Parathyroid adenoma (tissue), 2 donors: Measurements from ENCODE around the gene WWOX.
A peak's percentile ranks its signal among the peaks of the same experiment; 100 is the strongest.

ENCODE experiments used
- H2AFZ ChIP-seq: fragments of 300-600 bp; sonication (generic); one replicate; pipeline ENCODE4 v1.7.0; 2017; ENCODE audit warnings: antibody characterized with exemption, mild to moderate bottlenecking
- H3K27ac ChIP-seq: fragments of 300-600 bp; sonication (generic); one replicate; pipeline ENCODE4 v1.7.0; 2017
- H3K27me3 ChIP-seq: fragments of 300-600 bp; sonication (generic); one replicate; pipeline ENCODE4 v1.7.0; 2017; ENCODE audit warnings: low read length; ENCODE audit not compliant: control insufficient read depth, insufficient read depth
- H3K36me3 ChIP-seq: fragments of 300-600 bp; sonication (generic); one replicate; pipeline ENCODE4 v1.7.0; 2017; ENCODE audit warnings: low read length; ENCODE audit not compliant: control insufficient read depth, insufficient read depth
- H3K4me1 ChIP-seq: fragments of 300-600 bp; sonication (generic); one replicate; pipeline ENCODE4 v1.7.0; 2017; ENCODE audit warnings: control low read depth
- H3K4me2 ChIP-seq: fragments of 300-600 bp; sonication (generic); one replicate; pipeline ENCODE4 v1.7.0; 2017; ENCODE audit warnings: low read length
- H3K4me3 ChIP-seq: fragments of 300-600 bp; sonication (generic); one replicate; pipeline ENCODE4 v1.7.0; 2017; ENCODE audit warnings: low read depth, low read length
- H3K79me2 ChIP-seq: fragments of 300-600 bp; sonication (generic); one replicate; pipeline ENCODE4 v1.7.0; 2017; ENCODE audit warnings: control low read depth
- H3K9ac ChIP-seq: fragments of 300-600 bp; sonication (generic); one replicate; pipeline ENCODE4 v1.7.0; 2017; ENCODE audit warnings: mild to moderate bottlenecking
- H3K9me3 ChIP-seq: fragments of 300-600 bp; sonication (generic); one replicate; pipeline ENCODE4 v1.7.0; 2017; ENCODE audit warnings: low read length; ENCODE audit not compliant: control insufficient read depth
- TF ChIP-seq, protein P1 (sequence below): fragments of 300-600 bp; sonication (generic); IDR thresholded peaks from one replicate; pipeline ENCODE4 v1.7.0; 2017; ENCODE audit warnings: antibody characterized with exemption, mild to moderate bottlenecking
- donor health status: primary hyperparathyroidism.

The WWOX gene

DNA sequence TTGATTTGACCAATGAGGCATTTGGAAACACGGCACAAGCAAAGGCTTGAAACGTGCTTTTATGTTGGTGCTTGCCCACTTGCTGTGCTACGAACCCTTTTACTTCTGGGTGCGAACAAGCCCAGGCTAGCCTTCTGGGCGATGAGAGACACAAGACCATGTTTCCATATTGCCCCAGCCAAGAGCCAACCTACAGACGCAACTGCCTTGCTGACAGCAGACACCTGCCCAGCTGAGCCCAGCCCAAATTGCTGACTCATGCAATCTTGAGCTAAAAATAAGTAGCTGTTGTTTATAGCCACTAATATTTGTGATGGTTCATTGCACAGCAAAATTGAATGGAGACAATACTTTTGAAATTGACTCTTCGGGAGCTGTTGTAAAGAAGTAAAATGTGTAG, 464.5 kb downstream of the WWOX start:
- Histone ChIP-seq H3K9ac (no peak overlapping the region), H3K79me2 (no peaks in the 10 kb centered on the region), H3K9me3 (no peaks in the 10 kb centered on the region), H3K27me3 (no peaks in the 10 kb centered on the region), H3K27ac (peak overlapping the region; percentile 56), H3K4me3 (no peak overlapping the region), H3K4me1 (peaks cover 12% of the 10 kb centered on the region), H3K4me2 (peak overlapping the region; percentile 7), H2AFZ (peak overlapping the region; percentile 50), H3K36me3 (no peaks in the 10 kb centered on the region)
- TF ChIP-seq, protein P1, sequence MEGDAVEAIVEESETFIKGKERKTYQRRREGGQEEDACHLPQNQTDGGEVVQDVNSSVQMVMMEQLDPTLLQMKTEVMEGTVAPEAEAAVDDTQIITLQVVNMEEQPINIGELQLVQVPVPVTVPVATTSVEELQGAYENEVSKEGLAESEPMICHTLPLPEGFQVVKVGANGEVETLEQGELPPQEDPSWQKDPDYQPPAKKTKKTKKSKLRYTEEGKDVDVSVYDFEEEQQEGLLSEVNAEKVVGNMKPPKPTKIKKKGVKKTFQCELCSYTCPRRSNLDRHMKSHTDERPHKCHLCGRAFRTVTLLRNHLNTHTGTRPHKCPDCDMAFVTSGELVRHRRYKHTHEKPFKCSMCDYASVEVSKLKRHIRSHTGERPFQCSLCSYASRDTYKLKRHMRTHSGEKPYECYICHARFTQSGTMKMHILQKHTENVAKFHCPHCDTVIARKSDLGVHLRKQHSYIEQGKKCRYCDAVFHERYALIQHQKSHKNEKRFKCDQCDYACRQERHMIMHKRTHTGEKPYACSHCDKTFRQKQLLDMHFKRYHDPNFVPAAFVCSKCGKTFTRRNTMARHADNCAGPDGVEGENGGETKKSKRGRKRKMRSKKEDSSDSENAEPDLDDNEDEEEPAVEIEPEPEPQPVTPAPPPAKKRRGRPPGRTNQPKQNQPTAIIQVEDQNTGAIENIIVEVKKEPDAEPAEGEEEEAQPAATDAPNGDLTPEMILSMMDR, result no peak

DNA sequence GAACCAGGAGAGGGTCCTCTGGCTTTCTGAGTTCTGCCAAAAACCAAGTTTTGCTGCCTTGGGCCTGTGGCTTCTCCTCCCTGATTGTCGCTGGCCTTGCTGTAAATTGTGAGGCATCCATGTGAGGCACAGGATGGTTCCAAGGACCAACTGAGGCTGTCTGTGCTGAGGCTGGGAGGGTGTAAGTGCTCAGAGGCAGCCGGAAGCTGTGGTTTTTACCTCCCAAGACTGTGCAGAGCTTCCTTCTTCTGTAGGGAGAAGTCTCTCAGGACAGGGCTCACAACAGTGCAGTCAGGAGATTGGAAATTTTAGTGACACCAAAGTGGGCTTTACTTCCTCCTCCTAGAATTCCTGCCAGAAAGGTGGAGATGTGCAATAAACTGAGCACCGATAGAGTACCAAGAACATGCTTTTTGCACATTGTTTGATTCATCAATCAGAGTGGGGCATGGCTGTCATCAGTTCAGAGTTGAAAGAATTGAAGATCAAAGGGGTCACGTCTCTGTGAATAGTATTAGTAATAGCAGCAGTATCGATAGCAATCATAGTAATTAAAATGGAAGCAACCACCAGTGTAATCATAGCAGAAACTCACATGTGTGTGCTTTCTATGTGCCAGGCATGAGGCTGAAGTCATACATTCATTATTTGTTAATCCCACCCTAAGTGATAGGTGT, 467.1 kb downstream of the WWOX start:
- TF ChIP-seq, protein P1, result no peak

DNA sequence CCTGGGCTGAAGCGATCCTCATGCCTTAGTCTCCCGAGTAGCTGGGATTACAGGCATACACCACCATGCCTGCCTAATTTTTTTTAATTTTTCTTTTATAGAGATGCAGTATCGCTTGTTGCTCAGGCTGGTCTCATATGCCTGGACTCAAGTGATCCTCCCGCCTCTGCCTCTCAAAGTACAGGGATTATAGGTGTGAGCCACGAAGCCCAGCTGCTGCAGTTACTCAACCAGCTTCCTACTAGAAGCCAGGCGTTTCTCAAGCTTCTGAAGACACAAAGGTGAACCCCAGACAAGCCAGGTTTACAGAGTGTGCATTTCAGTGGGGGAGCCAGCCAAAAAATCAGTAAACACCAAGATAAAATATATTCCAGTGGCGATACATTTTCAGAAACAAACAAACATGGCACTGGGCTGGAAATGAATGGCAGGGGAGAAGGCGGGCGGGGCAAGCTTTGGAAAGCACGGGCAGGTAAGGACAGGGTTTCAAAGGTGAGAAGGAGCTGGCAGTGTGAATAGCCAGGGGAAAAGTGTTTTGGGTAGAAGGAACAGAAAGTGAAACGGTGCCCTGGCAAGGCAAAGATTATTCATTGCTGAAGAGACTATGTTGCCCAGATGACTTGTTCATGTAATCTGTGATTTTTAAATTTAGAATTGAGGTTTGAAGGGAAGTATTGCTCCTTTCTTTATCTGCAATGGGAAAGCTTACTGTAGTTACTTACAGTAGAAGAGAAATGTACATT, 471.1 kb downstream of the WWOX start:
- Histone ChIP-seq H3K27me3 (no peaks in the 10 kb centered on the region), H3K4me1 (no peaks in the 10 kb centered on the region), H3K27ac (no peak overlapping the region), H2AFZ (no peak overlapping the region), H3K9me3 (no peaks in the 10 kb centered on the region), H3K36me3 (no peaks in the 10 kb centered on the region), H3K9ac (no peak overlapping the region), H3K4me3 (no peak overlapping the region), H3K4me2 (no peak overlapping the region), H3K79me2 (no peaks in the 10 kb centered on the region)
- TF ChIP-seq, protein P1, result no peak

More for the DNA sequence above, 467.1 kb downstream of the WWOX start:
- Histone ChIP-seq H3K4me2 (no peak overlapping the region), H3K9me3 (no peaks in the 10 kb centered on the region), H3K4me3 (no peak overlapping the region), H3K27me3 (no peaks in the 10 kb centered on the region), H3K79me2 (no peaks in the 10 kb centered on the region), H2AFZ (no peak overlapping the region), H3K36me3 (no peaks in the 10 kb centered on the region), H3K27ac (no peak overlapping the region), H3K4me1 (peaks cover 12% of the 10 kb centered on the region), H3K9ac (no peak overlapping the region)

DNA sequence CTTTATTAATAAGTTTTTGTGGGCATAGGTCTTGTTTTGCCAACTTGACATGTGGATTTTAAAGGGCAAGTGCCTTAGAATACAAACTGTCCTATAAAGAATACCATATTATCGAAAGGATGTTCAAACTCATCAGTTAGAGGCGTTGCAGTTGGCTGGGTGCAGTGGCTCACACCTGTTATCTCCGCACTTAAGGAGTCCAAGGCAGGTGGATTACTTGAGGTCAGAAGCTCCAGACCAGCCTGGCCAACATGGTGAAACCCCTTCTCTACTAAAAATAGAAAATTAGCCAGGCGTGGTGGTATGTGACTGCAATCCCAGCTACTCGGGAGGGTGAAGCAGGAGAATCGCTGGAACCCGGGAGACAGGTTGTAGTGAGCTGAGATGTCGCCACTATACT, 472.0 kb downstream of the WWOX start:
- Histone ChIP-seq H3K4me3 (no peak overlapping the region), H3K9me3 (no peaks in the 10 kb centered on the region), H3K27ac (no peak overlapping the region), H3K36me3 (no peaks in the 10 kb centered on the region), H3K79me2 (no peaks in the 10 kb centered on the region), H3K27me3 (no peaks in the 10 kb centered on the region), H2AFZ (no peak overlapping the region), H3K4me1 (no peaks in the 10 kb centered on the region), H3K4me2 (no peak overlapping the region), H3K9ac (no peak overlapping the region)
- TF ChIP-seq, protein P1, result no peak
